Mucosa of stomach (tissue), 1 donor: ENCODE data around the gene PRCD.
A peak's percentile ranks its signal among the peaks of the same experiment; 100 is the strongest.
"Not testable (repeated sequence)": the region's sequence is repeated elsewhere in the genome, so short reads cannot be mapped to it uniquely, and the experiment has no call there.

Experiments
- H3K27me3 ChIP-seq: one replicate; pipeline ENCODE4 v1.7.0; 2013; ENCODE audit warnings: mild to moderate bottlenecking, low read length; ENCODE audit not compliant: control insufficient read depth, insufficient read depth
- H3K36me3 ChIP-seq: one replicate; pipeline ENCODE4 v1.7.0; 2013; ENCODE audit warnings: low read length; ENCODE audit not compliant: control insufficient read depth, insufficient read depth
- H3K4me1 ChIP-seq: one replicate; pipeline ENCODE4 v1.7.0; 2013; ENCODE audit warnings: mild to moderate bottlenecking, low read length; ENCODE audit not compliant: control insufficient read depth, insufficient read depth
- H3K4me3 ChIP-seq: one replicate; pipeline ENCODE4 v1.7.0; 2013; ENCODE audit warnings: low read length
- H3K9ac ChIP-seq: one replicate; pipeline ENCODE4 v1.7.0; 2013; ENCODE audit warnings: mild to moderate bottlenecking, low read length, moderate library complexity
- H3K9me3 ChIP-seq: one replicate; pipeline ENCODE4 v1.7.0; 2013; ENCODE audit warnings: mild to moderate bottlenecking, low read length, moderate library complexity; ENCODE audit not compliant: control insufficient read depth
- donor health status: Pancreatic carcinoma.

Gene PRCD

GRCh38 chr17:76524598-76525512 is 15.0 kb upstream of the PRCD start:
- Histone ChIP-seq H3K4me3 (no peak overlapping the region), H3K4me1 (peaks cover 42% of the 10 kb centered on the region), H3K27me3 (peaks cover 12% of the 10 kb centered on the region), H3K9ac (peak overlapping the region; percentile 24), H3K9me3 (no peaks in the 10 kb centered on the region), H3K36me3 (no peaks in the 10 kb centered on the region)

- not testable (repeated sequence) for H3K9ac ChIP-seq, H3K36me3 ChIP-seq, H3K4me3 ChIP-seq, H3K9me3 ChIP-seq
- H3K27me3 ChIP-seq: peaks cover 12% of the 10 kb centered on the region
- peaks cover 48% of the 10 kb centered on the region for H3K4me1 ChIP-seq
Measured at GRCh38 chr17:76525513-76525833, 14.4 kb upstream of the PRCD start.

- not testable (repeated sequence) for H3K9me3 ChIP-seq, H3K27me3 ChIP-seq, H3K4me3 ChIP-seq, H3K36me3 ChIP-seq, H3K9ac ChIP-seq
- H3K4me1 ChIP-seq: peaks cover 53% of the 10 kb centered on the region
Measured at GRCh38 chr17:76527016-76527415, 12.8 kb upstream of the PRCD start.

GRCh38 chr17:76527430-76528111 is 12.3 kb upstream of the PRCD start:
- Histone ChIP-seq H3K9ac (no peak overlapping the region), H3K9me3 (no peaks in the 10 kb centered on the region), H3K4me1 (peaks cover 53% of the 10 kb centered on the region), H3K4me3 (no peak overlapping the region), H3K36me3 (no peaks in the 10 kb centered on the region), H3K27me3 (peaks cover 5% of the 10 kb centered on the region)

GRCh38 chr17:76528156-76528527 is 11.7 kb upstream of the PRCD start:
- Histone ChIP-seq H3K9ac (no peak overlapping the region), H3K4me1 (peaks cover 49% of the 10 kb centered on the region), H3K27me3 (peaks cover 5% of the 10 kb centered on the region), H3K4me3 (no peak overlapping the region), H3K36me3 (no peaks in the 10 kb centered on the region), H3K9me3 (no peaks in the 10 kb centered on the region)

- Histone ChIP-seq H3K4me1 (peaks cover 45% of the 10 kb centered on the region), H3K4me3 (no peak overlapping the region), H3K27me3 (peaks cover under 1% of the 10 kb centered on the region), H3K36me3 (no peaks in the 10 kb centered on the region), H3K9me3 (no peaks in the 10 kb centered on the region), H3K9ac (peak overlapping the region; percentile 47)
Measured at GRCh38 chr17:76528528-76529223, 11.2 kb upstream of the PRCD start.

- Histone ChIP-seq H3K4me1 (peaks cover 44% of the 10 kb centered on the region), H3K4me3 (no peak overlapping the region)
Measured at GRCh38 chr17:76529224-76530094, 10.4 kb upstream of the PRCD start.

GRCh38 chr17:76530095-76530723 is 9.6 kb upstream of the PRCD start:
- H3K4me1 ChIP-seq: peaks cover 36% of the 10 kb centered on the region
- H3K9ac ChIP-seq: peak overlapping the region; percentile 37

More at GRCh38 chr17:76529224-76530094, 10.4 kb upstream of the PRCD start:
- Histone ChIP-seq H3K9ac (peak overlapping the region; percentile 47), H3K9me3 (no peaks in the 10 kb centered on the region), H3K36me3 (no peaks in the 10 kb centered on the region), H3K27me3 (no peaks in the 10 kb centered on the region)

GRCh38 chr17:76530811-76531485 is 8.9 kb upstream of the PRCD start:
- H3K9me3 ChIP-seq: no peaks in the 10 kb centered on the region
- peaks cover 6% of the 10 kb centered on the region for H3K27me3 ChIP-seq
- H3K4me3 ChIP-seq: no peak overlapping the region
- H3K9ac ChIP-seq: peak overlapping the region; percentile 37
- H3K4me1 ChIP-seq: peaks cover 34% of the 10 kb centered on the region
- no peaks in the 10 kb centered on the region for H3K36me3 ChIP-seq

More at GRCh38 chr17:76530095-76530723, 9.6 kb upstream of the PRCD start:
- H3K27me3 ChIP-seq: peaks cover 4% of the 10 kb centered on the region
- no peaks in the 10 kb centered on the region for H3K9me3 ChIP-seq
- H3K4me3 ChIP-seq: no peak overlapping the region
- no peaks in the 10 kb centered on the region for H3K36me3 ChIP-seq

GRCh38 chr17:76531486-76532038 is 8.3 kb upstream of the PRCD start:
- no peak overlapping the region for H3K4me3 ChIP-seq
- peaks cover 12% of the 10 kb centered on the region for H3K27me3 ChIP-seq
- H3K9ac ChIP-seq: no peak overlapping the region
- peaks cover 34% of the 10 kb centered on the region for H3K4me1 ChIP-seq
- H3K9me3 ChIP-seq: no peaks in the 10 kb centered on the region
- no peaks in the 10 kb centered on the region for H3K36me3 ChIP-seq
